Erythroblast (primary cell): ENCODE results near the gene FPR1.
A peak's percentile ranks its signal among the peaks of the same experiment; 100 is the strongest.

Experiments used
- DNase-seq, 2 experiments: peaks; one replicate each; lab custom pipeline; 2025; lab: John Stamatoyannopoulos, UW
- GATA1 ChIP-seq: IDR thresholded peaks from 2 replicates; pipeline ENCODE4 v1.6.1; 2011; ENCODE audit warnings: low read depth, mild to moderate bottlenecking, control low read depth, low read length, moderate library complexity
- POLR2A ChIP-seq: IDR thresholded peaks from 2 replicates; pipeline ENCODE4 v1.6.1; 2011; ENCODE audit warnings: mild to moderate bottlenecking, low read length

FPR1 gene

DNA sequence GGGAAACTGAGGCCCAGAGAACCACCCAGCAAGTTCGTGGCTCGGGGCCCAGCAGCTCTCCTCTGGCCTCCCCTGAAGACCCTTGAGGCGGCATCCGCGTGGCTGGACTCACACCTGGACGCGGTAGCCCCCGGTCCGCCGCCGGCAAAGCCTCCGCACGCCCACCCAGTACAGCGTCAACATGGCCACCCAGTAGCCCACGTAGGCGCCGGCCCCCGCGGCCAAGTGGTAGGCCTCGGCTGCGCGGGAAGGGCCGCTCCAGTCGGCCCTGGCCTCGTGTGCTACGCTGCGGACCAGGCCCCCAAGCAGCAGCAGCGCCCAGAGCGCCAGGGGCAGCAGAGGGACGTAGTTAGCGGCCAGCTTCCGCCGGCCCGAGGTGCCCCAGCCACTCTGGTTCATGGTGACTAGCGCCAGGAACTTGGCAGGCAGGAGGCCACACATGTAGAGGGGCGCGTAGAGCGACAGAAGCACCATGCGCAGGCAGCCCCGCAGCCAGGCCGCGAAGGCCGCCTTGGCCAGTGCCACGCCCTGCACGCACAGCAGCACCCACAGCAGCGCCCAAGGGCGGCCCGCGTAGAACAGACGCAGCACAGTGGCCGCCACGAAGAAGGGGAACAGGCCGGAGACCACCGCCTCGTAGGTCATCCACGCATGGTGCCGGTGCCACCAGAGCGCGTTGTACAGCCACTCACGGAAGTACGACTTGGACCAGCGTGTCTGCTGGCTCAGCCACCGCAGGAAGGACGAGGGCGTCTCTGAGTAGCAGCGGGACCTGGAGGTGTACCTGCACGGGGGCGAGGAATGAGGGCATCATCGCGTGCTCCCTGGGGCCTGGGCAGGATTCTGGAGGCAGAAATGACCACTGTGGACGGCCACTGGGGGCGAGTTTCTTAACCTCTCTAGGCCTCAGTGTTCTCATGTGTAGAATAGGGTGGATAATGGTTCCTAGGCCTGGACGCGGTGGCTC lies 38.1 kb downstream of the FPR1 start:
- DNase-seq = no peak
- TF ChIP-seq GATA1 = no peak
- no peak for TF ChIP-seq POLR2A

DNA sequence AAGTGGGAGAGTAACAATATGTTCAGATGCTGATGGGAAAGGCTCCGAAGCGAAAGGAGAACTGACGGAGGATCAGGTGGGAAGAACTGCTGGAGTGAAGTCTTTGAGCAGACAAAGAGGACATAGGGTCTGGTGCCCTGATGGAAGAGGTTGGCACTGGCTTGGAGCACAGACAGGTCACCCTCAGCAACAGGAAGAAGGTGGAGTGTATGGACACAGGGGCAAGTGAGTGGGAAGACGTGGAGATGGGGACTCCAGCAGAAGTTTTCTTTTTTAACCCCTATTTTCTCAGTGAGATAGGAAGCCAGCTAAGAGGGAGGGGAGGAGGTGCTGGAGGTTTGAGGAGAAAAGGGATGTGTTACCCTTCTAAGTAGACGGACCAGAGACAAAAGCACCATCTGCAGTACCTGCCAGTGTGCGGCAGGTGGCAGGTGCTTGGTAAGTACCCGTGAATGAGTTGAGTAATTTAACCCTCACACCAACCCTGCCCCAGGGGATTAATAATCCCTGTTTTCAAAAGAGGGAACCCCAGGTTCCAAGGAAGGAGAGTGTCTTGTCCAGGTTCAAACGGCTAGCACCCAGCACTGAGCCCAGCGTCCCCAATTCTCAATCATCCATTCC lies 39.1 kb downstream of the FPR1 start:
- peak; percentile 31 to 34 for DNase-seq
- TF ChIP-seq POLR2A = no peak

DNA sequence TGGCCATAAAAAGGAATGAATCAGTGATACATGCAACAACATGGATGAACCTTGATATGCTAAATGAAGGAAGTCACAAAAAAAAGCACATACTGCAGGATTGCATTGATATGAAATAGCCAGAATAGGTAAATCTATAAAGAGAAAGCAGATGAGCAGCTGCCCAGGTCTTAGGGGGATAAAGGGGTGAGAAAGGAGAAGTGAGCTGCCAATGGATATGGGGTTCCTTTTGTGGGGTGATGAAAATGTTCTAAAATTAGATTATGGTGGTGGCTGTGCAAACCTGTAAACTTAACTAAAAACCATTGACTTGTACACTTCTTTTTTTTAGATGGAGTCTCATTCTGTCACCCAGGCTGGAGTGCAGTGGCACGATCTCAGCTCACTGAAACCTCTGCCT lies 40.0 kb downstream of the FPR1 start:
- DNase-seq = no peak
- no peak for TF ChIP-seq POLR2A
- no peak for TF ChIP-seq GATA1

DNA sequence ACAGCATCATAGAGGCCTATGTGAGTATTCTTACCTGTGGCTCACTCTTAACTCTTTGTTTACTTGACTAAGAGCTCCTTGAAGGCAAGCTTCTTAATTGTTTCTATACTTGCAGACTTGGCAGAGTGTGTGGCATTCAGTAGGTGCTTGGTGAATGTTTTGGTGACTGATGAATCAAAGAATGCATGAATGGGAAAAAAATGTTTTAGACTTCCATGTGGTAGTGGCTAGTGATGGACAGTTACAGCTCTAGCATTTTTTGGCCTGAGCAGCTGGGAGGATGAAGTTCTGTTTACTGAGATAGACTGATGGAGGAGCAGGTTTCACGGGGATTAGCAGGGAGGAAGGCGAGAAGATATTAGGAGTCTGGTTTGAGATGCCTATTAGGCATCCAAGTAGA lies 41.5 kb downstream of the FPR1 start:
- no peak for TF ChIP-seq POLR2A
- no peak for TF ChIP-seq GATA1
- DNase-seq = no peak

DNA sequence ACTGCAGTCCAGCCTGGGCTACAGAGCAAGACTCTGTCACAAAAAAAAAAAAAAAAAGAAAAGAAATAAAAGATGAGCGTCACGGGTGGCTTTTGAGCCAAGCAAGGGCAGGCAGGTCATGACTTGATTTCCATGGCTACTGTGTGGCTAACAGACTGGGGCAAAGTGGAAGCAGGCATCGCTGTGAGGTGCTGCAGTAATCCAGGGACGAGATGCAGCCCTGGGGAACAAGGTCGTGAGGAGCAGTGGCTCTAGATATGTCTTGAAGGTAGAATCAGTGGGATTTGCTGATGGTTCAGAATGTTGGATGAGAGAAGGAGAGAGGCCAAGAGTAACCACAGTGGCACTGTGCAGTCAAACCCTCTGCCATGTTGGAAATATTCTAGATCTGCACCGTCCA lies 42.1 kb downstream of the FPR1 start:
- no peak for DNase-seq
- no peak for TF ChIP-seq GATA1
- TF ChIP-seq POLR2A = no peak

DNA sequence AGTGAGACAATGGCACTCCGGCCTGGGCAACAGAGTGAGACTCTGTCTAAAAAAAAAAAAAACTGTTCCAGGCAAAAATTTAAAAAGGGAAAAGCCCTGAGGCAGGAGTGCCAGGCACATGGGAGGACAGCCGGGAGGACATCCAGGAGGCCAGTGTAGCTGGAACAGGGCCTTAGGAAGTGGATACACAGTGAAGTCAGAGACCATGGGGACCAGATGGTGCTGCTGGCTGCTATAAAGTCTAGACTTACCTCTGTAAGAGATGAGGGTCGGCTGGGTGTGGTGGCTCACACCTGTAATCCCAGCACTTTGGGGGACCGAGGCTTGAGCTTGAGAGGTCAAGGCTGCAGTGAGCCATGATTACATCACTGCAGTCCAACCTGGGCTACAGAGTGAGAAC lies 42.9 kb downstream of the FPR1 start:
- TF ChIP-seq POLR2A (no peak), GATA1 (no peak)
- DNase-seq = no peak

DNA sequence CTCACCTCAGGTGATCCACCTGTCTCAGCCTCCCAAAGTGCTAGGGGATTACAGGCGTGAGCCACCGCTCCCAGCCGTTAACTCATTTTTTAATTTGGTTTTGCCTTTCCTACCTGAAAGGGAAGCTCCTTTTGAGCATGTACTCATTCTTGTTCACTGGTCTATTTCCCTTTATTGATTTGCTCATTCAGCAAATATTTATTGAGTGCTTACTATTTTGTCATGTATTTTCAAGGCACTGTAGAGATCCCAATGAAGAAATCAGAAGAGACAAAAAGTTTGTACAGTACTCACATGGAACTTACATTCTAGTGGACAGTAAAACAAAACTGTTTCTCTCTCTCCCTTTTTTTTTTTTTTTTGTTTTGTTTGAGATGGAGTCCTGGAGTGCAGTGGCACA lies 44.8 kb downstream of the FPR1 start:
- TF ChIP-seq POLR2A (no peak), GATA1 (no peak)
- no peak for DNase-seq

DNA sequence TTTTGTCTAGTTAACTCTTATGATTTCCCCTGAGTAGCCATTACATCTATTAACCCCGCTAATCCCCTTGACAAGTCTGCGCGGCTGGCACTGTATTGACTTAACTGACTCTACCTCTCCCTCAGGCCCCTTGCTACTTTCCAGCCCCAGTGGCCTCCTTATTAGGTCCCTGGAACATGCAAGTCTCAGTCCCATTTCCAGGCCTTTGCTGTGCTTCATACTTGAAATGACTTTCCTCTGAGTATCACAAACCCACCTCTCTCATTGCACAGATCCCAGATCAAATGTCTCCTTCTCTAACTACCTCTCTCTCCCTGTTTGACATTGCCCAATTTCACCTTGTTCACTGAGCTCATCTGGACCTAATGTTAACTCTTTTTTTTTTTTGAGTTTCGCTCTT lies 45.4 kb downstream of the FPR1 start:
- DNase-seq = no peak
- TF ChIP-seq POLR2A = no peak
- TF ChIP-seq GATA1 = no peak

DNA sequence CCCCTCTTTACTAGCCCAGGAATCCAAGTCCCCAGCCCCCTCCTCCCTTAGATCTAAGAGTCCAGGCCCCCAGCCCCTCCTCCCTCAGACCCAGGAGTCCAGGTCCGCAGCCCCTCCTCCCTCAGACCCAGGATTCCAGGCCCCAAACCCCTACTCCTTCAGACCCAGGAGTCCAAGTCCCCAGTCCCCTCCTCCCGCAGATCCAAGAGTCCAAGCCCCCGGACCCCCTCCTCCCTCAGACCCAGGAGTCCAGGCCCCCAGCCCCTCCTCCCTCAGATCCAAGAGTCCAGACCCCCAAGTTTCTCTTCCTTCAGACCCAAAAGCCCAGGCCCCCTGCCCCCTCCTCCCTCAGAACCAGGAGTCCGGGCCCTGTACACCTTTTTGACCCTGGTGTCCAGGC lies 47.1 kb downstream of the FPR1 start:
- TF ChIP-seq GATA1 = no peak
- no peak for TF ChIP-seq POLR2A
- no peak for DNase-seq

DNA sequence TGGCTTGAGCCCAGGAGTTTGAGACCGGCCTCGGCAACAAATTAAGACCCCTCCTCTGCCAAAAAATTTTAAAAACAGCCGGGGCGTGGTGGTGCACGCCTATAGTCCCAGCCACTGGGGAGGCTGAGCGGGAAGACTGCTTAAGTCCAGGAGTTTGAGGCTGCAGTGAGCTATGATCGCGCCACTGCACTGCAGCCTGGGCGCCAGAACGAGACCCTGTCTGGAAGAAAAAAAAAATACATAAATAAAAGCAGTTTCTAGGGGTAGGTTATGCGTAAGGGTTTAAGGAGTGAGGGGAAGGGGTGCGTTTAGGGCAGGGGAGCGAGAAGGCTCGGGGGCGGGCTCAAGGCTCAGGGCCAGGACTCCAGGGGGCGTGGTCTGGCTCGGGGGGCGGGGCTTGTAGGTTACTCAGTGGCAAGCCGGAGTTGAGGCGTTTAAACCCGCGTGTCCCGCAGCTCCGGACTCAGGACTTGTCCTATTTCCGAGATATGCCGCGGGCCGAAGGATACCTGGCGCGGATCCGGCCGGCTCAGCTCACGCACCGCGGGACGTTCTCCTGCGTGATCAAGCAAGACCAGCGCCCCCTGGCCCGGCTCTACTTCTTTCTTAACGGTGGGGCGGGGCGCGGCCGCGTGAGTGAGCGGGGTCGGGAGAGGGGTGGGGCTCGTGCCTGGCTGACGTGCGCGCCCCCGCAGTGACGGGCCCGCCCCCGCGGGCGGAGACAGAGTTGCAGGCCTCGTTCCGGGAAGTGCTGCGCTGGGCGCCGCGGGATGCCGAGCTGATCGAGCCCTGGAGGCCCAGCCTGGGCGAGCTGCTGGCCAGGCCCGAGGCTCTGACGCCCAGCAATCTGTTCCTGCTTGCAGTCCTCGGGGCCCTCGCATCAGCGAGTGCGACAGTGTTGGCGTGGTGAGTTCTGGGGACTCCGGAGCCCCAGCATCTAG lies 47.8 kb downstream of the FPR1 start:
- TF ChIP-seq POLR2A (peak; percentile 83), GATA1 (no peak)
- peak; percentile 95 to 97 for DNase-seq

DNA sequence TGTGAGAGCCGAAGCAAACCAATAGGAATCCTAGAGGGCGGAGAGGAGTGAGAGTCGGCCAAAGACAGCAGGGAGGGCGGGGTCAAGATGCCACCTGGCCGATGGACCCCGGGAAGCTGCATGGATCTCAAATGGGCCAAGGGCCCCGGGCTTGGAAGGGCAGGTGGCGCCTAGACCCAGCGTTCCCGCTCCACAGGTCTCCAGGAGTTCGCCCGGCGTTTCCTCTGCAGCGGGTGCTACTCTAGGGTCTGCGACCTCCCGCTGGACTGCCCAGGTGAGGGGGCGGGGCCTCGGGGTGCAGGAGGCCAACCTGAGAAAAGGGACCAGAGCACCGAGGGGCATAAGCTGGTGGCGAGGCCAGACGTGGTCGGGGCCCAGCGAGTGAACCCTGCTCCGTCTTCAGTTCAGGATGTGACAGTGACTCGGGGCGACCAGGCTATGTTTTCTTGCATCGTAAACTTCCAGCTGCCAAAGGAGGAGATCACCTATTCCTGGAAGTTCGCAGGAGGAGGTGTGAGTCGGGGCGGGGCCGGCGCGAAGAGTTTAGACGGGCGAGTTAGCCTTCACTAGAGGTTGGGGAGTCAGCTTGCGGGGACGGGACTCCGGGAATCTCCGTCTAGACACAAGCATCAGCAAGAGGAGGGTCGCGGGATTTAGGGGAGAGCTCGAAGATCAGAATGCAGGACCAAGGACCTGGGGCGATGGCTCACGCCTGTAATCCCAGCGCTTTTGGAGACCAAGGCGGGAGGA lies 48.7 kb downstream of the FPR1 start:
- TF ChIP-seq POLR2A = no peak
- TF ChIP-seq GATA1 = no peak
- no peak for DNase-seq

DNA sequence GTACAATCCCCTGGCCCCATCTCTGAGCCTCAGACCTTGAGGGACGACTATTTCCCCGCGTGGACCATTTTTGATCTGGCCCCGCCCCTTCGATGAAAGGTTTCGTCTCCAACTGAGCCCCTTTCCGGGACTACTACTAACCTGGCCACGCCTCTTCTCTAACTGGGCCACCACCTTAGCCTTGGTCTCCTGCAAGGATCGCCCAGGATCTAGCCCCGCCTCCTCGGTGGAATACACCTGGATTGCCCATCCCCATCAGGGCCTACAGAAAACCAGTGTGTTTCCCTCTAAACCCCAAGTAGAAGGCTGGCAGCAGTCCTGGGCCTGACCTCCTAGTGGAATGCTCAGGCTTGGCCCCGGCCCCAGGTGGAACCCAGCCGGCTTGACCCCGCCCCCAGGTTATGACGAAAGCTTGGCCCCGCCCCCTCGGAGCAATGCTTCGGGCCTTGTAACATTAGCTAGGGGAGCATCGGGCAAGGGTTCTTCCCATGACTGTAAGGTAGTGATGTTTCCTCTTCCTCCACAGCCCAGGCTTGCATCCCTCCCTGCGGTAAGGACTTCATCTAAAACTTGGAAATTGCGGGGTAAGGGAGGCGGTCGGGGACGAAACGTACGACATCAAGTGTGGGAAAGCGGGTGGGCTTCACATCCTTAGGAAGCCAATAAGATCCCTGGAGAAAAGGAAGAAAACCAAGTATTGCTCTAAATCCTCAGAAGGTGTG lies 49.4 kb downstream of the FPR1 start:
- TF ChIP-seq POLR2A (no peak), GATA1 (no peak)
- peak; percentile 70 to 84 for DNase-seq
